Brain pericyte (primary cell): Measurements from ENCODE around the gene CAMTA1.

Source experiments
- DNase-seq: peaks from one replicate; pipeline ENCODE4 v3.0.0-alpha.2; 2012; ENCODE audit warnings: low read depth, low spot score

The CAMTA1 gene

GRCh38 chr1:7648761-7649384 is 863.6 kb downstream of the CAMTA1 start:
- DNase-seq: no peak

- no peak for DNase-seq
Observed at GRCh38 chr1:7650801-7651200, 865.5 kb downstream of the CAMTA1 start.

GRCh38 chr1:7651203-7651602 is 865.9 kb downstream of the CAMTA1 start:
- no peak for DNase-seq

GRCh38 chr1:7652061-7652460 is 866.8 kb downstream of the CAMTA1 start:
- DNase-seq: no peak

- DNase-seq: no peak
Observed at GRCh38 chr1:7652515-7653098, 867.4 kb downstream of the CAMTA1 start.

GRCh38 chr1:7654725-7655124 is 869.5 kb downstream of the CAMTA1 start:
- no peak for DNase-seq

- DNase-seq: no peak
Observed at GRCh38 chr1:7655354-7655753, 870.1 kb downstream of the CAMTA1 start.

- DNase-seq: no peak
Observed at GRCh38 chr1:7656557-7657215, 871.4 kb downstream of the CAMTA1 start.

- DNase-seq: no peak
Observed at GRCh38 chr1:7657287-7658016, 872.2 kb downstream of the CAMTA1 start.

- DNase-seq: no peak
Observed at GRCh38 chr1:7658099-7658498, 872.8 kb downstream of the CAMTA1 start.

GRCh38 chr1:7659514-7659913 is 874.3 kb downstream of the CAMTA1 start:
- no peak for DNase-seq

GRCh38 chr1:7663451-7664146 is 878.3 kb downstream of the CAMTA1 start:
- no peak for DNase-seq

- no peak for DNase-seq
Observed at GRCh38 chr1:7664147-7664892, 879.1 kb downstream of the CAMTA1 start.

- DNase-seq: no peak
Observed at GRCh38 chr1:7664893-7665250, 879.6 kb downstream of the CAMTA1 start.

- no peak for DNase-seq
Observed at GRCh38 chr1:7666249-7666648, 881.0 kb downstream of the CAMTA1 start.

- no peak for DNase-seq
Observed at GRCh38 chr1:7667159-7667558, 881.9 kb downstream of the CAMTA1 start.

GRCh38 chr1:7667625-7668218 is 882.5 kb downstream of the CAMTA1 start:
- DNase-seq: peak; percentile 46

- DNase-seq: no peak
Observed at GRCh38 chr1:7669559-7670311, 884.5 kb downstream of the CAMTA1 start.

GRCh38 chr1:7670334-7671145 is 885.3 kb downstream of the CAMTA1 start:
- no peak for DNase-seq
